NK-92 (cell line): Measurements from ENCODE around the gene LIN52.

Source experiments
- DNase-seq: peaks from one replicate; lab custom pipeline; 2025; ENCODE audit not compliant: unreplicated experiment; lab: John Stamatoyannopoulos, UW

LIN52 gene, protein sequence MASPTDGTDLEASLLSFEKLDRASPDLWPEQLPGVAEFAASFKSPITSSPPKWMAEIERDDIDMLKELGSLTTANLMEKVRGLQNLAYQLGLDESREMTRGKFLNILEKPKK

DNA sequence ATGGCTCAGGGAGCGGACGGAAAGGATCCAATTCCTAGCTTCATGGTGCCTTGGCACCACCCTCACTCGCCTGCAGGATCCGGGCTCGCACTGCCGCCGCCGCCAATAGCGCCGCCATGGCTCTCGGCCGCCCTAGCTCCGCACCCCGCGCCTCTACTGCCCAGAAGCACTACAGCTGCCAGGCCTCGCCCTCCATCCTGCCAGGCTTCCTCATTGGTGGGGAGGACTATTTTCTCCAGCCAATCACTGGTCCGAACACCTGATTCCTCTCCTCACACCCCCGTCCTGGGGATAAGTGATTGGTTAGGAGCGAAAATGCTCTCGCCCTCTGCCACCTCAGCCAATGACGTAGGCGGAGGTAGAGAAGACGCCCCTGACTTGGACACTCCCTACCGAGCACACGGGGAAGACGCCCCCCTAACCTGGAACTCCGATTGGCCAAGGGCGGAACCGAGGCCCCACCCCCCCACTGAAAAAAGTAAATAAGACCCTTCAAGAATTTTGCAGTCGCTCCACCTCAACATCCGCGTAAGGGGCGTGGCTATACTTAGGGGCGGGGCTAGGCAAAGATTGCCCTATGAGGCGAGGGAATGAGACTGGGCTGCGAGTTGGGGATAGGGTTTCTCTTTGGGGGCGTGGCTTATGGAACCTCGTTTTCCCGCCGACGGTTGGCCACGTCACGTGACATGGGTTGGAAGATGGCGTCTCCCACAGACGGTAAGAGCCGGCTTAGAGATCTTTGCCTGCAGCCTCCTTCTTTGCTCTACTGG is at the start of gene LIN52, which contains the start of gene ALDH6A1:
TSS of gene LIN52 (plus strand) at position 680 of the 770 bp plus-strand sequence. CDS start at position 699, 19 bp downstream.
TSS of gene ALDH6A1 (minus strand) at position 177 of the 770 bp plus-strand sequence. CDS start at position 118, 59 bp downstream.
- DNase-seq, result peak; percentile 99

DNA sequence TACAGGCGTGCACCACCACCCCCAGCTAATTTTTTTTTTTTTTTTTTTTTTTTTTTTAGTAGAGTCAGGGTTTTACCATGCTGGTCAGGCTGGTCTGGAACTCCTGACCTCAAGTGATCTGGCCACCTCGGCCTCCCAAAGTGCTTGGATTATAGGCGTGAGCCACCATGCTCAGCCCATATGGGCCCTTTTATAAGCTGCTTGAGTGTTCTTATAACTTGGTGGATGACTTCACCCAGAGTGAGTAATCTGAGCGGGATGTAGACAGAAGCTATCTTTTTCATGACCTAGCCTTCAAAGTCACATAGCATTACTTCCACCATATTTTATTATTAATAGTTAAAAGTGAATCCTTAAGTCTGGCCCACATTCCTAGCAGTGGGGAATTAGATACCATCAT is 49.2 kb upstream of the LIN52 start:
- no peak for DNase-seq

DNA sequence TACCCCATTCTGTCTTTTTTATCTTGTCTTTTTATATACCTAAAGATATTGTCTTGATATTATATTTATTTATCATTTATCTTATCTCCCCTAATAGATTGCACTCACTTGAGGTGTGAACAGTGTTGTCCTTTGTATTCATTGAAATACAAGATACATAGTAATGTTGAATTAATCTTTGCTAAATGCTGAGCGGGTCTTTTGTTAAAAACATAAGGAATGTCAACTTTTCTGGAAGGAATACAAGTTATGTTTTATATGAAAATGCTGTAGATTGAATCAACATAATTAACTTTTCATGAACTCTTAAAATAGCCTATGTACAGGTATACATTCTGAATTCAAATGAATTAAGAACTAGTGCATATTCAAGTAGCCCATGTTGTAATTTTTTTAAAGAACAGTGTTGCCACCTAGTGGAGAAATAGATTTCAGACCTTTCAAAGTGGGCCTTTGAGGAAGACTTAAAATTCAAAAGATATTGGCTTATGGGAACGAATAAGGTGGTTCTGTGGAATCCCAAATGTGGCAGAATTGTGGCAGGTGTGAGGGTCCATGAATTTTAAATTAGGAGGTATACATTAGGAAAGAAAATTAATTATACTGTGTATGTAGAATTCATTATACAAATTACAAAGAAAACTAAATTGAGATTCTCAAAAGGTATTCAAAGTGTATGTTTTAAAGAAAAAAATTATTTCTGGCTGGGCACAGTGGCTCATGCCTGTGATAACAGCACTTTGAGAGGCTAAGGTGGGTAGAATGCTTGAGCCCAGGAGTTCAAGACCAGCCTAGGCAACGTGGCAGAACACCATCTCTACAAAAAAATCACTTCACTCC is 46.5 kb upstream of the LIN52 start:
- no peak for DNase-seq

DNA sequence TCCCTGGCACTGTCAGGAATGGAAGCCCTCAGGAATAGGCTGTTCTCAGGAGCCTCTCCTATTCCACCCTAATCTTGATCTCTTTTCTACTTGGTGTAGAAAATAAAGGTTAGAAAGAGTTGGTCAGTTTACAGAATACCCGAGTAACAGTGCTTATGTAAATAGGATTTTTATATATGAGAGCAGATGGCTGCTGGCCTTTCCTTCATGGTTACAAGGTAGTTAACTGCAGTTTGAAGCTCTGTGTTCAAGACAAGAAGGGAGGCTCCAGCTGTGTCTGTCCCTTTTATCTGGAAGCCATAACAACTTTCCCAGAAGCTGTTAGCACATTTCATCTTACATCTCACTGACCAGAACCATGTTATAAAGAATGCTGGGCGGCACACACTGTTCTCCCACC is 42.5 kb upstream of the LIN52 start:
- no peak for DNase-seq

DNA sequence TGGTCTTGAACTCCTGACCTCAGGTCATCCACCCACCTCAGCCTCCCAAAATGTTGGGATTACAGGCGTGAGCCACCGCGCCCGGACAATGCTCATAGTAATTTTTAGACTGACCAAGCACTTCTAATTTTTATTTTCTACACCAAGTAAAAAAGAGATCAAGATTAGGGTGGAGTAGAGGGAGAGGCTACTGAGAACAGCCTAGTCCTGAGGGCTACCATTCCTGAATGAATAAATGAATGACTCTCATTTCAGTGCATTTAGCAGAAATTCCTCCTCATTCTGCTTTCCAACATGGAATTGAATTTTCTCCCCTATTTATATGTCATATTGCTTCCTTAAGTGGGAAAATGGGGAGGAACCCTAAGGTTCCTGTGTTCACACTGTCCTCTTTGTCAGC is 39.2 kb upstream of the LIN52 start:
- DNase-seq, result no peak

DNA sequence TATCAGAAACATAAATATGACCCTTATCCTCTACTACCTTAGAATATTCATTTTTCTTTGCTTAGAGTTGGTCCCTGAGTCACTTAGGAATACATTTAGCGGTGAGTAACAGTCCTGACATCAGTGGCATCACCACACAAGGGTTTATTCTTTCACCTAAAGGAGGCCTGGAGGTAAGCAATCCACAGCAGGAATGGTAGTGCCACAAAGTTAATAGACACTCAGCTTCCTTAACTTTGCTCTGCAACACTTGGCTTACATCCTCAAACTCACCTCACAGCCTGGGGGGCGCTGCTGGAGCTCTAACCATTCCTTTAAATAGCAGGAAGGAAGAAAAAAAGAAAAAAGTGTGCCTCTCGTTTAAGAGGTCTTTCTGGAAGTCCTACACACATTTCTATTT is 36.5 kb upstream of the LIN52 start:
- no peak for DNase-seq

DNA sequence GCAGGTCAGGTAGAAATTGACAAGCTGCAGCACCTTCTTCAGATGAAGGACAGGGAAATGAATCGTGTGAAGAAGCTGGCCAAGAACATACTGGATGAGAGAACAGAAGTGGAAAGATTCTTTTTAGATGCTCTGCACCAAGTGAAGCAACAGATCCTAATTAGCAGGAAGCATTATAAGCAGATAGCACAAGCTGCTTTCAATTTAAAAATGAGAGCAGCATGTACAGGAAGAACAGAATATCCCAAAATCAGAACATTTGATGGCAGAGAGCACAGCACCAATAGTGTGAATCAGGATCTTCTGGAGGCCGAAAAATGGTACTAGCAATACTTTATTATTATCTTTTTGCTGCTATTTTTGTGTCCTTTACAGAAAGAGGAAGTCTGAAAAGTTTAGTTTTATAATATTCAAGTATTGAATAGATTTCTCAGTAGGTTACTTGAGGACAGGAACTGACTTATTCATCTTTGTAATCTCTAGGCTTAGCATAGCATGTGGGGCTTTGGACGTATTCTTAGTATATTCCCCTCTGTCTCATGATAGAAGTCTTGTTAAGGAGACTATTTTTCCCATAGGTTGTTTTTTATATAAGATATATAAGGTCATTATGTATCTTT is 34.8 kb upstream of the LIN52 start:
- no peak for DNase-seq

DNA sequence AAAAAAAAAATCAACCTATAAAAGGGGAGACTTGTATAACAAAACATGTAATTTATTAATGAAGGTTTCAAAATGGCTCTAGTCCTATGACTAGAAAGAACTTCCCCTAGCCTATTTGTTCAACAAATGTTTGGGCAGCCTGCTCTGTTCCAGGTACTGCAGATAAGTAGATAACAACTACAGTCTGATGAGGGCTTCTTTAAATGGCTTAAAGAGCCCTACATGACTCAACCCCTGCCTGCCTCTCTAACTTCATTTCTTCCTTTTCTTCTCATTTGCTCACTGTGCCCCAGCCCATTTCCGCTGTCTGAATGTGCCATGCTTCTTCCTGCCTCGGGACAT is 22.0 kb upstream of the LIN52 start:
- DNase-seq, result no peak

DNA sequence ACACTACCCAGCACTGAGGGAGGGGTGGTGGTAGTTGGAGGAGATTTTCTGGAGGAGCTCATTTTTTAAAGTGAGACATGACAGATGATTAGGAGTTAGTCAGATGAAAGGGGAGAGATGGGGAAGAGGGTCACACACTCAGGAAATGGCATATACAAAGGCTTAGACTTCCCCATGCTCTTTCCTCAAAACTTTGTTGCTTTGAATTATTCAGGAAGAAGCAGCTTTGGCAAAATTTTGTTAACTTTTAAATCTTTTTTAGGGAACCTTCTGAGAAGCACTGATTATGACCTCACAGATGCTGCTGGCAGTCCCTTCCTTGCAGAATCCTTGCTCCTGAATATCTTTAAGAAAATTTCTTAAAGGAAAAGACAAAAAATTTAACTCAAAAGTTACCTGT is 20.3 kb upstream of the LIN52 start:
- no peak for DNase-seq

DNA sequence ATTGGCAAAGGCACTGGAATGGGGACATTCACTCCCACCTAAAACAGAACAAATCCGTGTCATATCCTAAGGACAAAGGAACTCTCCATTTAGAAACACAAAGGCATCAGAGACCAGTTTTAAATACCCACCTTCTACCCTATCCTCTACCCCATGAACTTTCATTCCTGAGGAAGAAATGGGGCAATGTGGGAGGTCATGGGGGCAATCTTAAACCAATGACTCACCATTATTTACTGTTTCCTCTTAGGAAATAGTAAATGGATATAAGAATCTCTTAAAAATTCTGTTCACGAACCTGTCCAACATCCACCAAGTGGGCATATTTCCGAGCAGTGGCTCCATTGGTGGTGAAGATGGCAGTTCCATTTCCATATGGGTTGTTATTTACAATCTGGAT is 19.9 kb upstream of the LIN52 start:
- DNase-seq, result no peak

DNA sequence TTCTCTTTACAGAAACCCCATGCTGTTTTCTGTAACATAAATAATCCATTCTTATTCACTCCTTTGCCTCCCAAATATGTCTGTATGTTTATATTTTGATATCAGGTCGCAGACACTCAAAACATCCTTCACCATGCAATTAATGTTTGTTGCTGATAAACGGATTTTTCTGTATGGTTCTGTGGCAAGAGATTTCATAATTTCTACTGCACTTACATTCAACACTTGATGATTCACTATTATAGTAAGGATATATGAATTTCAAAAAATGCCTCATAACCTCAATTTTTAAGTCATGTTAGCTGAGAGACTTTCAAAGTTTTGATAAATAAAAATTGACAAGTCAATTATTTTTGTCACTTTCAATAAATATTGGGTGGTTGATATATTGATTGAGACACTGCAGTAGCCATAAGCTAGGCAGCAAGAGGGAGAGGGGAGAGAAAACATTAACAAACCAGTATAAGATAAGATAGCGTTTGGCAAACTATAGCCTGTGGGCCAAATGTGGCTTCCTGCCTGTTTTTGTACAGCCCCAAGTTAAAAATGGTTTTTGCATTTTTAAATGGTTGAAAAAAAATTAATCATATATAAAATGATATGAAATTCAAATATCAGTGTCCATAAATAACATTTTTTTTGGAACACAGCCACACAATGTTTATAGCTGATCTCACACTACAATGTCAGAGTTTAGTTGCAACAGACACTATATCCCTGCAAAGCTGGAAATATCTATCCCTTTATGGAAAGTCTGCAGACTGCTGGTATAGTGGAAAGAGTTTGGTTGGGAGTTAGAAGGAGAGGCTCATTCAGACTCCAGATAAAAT is 18.8 kb upstream of the LIN52 start:
- no peak for DNase-seq

DNA sequence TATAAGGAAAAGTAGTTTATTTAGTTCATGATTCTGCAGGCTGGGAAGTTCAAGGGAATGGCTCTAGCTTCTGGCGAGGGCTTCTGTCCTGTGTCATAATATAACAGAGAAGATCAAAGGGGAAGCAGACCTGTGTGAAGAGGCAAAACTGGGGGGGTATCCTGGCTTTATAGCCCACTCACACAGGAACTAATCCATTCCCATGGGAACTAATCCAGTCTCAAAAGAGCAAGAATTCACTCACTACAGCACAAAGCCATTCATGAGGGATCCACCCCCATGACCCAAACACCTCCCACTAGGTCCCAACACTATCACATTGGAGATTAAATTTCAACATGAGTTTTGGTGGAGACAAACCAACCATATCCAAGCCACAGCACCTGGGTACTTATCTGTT is 7.4 kb upstream of the LIN52 start:
- no peak for DNase-seq

DNA sequence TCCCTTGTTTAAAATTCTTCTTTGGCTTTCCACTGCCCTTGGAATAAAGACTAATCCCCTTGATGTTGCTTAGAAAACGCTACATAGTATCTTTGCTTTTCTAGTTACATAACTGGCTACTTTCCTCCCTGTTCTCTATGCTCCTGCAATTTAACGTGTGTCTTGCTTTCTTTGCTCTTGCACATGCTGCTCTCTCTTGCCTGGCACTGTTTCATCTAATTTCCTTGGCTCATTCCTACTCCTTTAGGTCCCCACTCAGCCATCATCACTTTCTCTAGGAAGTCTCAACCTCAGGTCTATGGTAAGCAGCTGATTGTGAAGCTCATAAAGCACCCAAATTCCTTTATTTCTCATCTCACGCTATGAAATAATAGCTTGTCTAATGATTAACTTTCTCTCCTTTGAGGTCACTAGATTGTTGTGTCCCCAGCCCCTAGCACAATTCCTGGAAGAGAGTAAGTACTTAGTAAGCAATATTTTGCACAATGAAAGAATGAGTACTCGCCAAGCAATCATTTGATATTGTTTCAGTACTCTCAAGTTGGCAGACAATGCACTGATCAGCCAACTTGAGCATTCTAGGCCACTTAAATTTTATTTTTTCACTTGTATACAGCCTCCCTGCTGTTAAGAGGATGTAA is 3.8 kb upstream of the LIN52 start:
- DNase-seq, result no peak

DNA sequence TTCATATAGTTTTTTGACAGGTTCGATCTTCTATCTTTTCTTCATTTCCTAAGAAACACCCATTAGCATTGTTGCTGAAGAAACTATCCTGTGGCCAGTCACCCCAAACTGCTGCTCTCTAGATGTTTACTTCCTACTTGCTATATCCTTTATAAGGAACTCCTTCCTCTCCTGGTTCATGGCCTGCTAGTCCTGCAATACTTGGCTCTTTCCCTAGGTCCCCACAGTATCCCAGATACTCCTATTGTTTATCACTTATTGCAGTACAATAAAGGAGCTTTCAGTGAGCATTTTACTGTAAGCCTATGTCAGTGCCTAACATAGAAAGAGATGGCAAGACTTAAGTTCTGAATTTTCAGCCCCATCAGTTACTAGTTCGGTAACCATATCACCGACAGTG is 3.3 kb upstream of the LIN52 start:
- no peak for DNase-seq

DNA sequence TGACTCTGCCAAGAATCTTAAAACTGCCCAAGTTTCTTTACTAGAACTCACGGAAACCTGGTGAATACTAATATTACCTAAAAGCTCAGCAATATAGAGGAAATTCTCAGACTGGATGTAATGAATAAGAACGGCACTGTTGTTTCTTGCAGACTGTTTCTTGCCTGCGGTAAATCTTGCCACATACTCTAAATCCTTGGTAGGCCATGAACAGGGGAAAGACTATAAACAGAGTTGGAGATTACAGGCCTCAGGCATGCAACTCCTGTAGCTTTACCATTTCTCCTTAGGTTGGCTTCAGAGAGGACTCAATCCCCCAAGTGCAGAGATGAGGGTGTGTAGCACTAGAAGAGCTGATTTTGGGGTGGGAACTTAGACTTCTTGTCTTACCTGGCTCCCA is 1.6 kb upstream of the LIN52 start:
- no peak for DNase-seq

DNA sequence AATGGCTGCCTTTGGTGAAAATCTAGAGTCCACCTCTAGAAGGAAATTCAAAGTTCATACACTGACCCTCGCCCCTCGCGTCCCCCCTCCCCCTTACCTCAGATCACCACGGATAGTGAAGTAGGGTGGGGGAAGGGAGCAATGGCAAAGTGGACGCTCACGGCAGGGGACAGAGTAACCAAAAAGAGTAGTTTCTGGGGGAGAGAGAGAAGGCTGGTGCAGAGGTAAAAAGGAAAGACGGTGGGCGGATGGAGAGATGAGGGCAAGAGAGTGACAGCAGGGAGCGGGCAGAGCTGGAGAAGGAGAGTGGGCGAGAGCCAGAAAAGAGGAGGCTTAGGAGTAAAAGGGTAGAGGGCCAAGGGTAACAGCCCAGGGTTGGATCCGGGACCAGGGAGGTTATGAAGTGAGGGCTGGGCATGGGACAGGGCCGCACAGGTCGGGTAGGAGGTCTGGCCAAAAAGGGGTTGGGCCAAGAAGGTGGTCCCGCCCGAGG is 926 bp upstream of the LIN52 start:
- DNase-seq, result no peak

DNA sequence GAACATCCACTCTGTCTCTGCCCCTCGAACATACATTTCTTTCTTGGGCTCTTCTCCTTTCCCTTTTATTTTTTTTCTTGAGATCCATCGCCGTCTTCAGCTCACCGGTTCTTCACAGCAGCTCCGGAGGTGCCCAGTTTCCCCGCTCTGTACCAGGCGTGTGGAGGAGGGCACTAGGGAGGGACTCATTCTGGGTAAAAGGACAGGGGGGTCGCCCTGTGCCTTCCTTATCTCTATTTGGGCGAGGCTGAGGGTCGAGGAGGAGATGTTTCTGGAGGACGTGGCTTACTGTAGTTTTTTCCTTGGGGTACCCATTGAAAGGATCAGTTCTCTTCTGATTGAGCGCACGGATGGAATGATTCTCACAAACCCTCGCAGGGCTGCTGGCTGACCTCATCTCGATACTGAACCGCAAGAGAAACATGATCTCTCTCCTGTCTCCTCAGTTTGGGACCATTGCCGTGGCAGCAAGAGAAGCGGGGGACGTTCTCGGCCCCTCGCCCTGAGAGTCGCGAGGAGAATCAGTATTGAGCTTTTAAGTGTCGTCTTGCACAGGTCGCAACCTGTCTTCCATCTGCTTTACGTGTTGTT is 386 bp downstream of the LIN52 start:
- DNase-seq, result no peak

DNA sequence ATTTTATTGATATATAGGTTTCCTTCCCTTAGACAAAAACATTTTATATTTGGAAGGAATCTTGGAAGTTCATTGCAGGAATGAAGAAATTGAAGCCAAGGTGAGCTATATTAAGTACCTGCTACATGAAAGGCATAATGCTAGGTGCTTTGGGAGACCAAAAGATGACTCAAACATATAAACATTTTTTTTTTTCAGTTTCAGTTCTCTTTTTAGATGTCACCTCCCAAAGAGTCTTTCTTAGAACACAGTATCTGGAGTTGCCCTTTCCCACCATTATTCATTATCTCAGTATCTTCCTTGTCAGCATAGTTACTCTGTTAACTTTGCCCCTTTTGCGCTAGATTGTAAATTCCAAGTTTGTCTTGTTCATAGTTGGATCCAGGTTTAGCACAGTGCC is 1.1 kb downstream of the LIN52 start:
- DNase-seq, result no peak

DNA sequence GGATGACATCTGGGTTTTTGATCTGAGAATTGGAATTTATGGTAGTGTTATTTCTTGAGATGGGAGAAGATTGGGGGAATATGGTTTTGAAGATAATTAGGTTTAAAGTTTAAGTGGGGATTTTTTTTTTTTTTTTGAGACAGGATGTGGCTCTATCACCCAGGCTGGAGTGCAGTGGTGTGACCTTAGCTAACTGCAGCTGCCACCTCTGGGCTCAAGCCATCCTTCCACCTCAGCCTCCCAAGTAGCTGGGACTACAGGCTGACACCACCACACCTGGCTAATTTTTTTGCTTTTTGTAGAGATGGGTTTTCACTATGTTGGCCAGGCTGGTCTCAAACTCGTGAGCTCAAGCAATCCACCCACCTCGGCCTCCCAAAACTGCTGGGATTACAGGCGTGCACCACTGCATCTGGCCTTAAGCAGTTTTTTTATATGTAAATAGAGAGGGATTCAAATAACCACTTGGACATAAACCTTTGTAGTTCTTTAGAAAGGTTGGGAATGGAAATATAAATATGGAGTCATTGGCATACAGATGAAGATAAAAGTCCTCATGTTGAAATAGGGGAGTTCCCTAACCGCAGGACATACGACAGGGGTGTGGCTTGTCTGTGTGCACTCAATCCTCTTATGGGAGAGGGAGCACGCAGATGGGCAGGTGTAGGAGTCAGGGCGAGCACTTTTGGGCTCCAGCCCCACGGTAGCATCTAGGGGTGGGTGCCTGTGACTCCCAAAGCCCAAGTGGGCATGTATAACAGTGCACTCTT is 4.7 kb downstream of the LIN52 start:
- no peak for DNase-seq
